ENCODE data around the gene PLEKHA5.

DNA sequence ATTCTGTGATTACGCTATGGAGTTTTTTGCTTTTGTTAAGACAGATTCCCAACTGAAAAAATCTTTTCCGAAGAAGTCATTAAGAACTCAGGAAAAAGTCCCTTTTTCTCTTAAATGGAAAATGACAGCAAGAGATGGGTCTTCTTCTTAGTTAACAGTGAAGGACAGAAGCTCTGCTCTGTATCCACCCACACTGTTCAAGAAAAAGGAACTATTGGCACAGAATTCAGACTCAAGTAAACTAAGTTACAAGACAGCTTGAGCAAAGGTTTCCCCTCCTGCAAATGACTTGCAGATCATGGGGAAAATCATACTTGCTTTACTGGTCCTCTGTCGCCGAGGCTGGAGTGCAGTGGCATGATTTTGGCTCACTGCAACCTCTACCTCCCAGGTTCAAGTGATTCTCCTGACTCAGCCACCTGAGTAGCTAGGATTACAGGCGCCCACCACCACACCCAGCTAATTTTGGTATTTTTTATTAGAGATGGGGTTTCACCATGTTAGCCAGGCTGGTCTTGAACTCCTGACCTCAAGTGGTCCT lies 172.6 kb downstream of the PLEKHA5 start:
- no peak for TF ChIP-seq RCOR1 (IDR thresholded peaks at IDR 0.05; ENCODE audit: low read length)
- TF ChIP-seq, protein P1, sequence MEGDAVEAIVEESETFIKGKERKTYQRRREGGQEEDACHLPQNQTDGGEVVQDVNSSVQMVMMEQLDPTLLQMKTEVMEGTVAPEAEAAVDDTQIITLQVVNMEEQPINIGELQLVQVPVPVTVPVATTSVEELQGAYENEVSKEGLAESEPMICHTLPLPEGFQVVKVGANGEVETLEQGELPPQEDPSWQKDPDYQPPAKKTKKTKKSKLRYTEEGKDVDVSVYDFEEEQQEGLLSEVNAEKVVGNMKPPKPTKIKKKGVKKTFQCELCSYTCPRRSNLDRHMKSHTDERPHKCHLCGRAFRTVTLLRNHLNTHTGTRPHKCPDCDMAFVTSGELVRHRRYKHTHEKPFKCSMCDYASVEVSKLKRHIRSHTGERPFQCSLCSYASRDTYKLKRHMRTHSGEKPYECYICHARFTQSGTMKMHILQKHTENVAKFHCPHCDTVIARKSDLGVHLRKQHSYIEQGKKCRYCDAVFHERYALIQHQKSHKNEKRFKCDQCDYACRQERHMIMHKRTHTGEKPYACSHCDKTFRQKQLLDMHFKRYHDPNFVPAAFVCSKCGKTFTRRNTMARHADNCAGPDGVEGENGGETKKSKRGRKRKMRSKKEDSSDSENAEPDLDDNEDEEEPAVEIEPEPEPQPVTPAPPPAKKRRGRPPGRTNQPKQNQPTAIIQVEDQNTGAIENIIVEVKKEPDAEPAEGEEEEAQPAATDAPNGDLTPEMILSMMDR (IDR thresholded peaks at IDR 0.05), result no peak
- TF ChIP-seq FOSL2 (IDR thresholded peaks at IDR 0.05; ENCODE audit: borderline replicate concordance, low read depth), result no peak
- TF ChIP-seq, protein P2, sequence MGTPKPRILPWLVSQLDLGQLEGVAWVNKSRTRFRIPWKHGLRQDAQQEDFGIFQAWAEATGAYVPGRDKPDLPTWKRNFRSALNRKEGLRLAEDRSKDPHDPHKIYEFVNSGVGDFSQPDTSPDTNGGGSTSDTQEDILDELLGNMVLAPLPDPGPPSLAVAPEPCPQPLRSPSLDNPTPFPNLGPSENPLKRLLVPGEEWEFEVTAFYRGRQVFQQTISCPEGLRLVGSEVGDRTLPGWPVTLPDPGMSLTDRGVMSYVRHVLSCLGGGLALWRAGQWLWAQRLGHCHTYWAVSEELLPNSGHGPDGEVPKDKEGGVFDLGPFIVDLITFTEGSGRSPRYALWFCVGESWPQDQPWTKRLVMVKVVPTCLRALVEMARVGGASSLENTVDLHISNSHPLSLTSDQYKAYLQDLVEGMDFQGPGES (IDR thresholded peaks at IDR 0.05; ENCODE audit: low read depth, low read length), result no peak
- no peak for TF ChIP-seq TCF12 (IDR thresholded peaks at IDR 0.05)
- no peak for TF ChIP-seq YY1 (IDR thresholded peaks at IDR 0.05; ENCODE audit: low read depth)
